Ramos (cell line): ENCODE results near the gene CRIP3.

Experiments
- in situ Hi-C: fragments of 300-500 bp; cut with MboI; formaldehyde crosslinking; loops from one replicate; pipeline ENCODE4 v1.14.3; 2022; ENCODE audit warnings: low sequenced_read_pairs; ENCODE audit not compliant: unreplicated experiment

CRIP3 gene

DNA sequence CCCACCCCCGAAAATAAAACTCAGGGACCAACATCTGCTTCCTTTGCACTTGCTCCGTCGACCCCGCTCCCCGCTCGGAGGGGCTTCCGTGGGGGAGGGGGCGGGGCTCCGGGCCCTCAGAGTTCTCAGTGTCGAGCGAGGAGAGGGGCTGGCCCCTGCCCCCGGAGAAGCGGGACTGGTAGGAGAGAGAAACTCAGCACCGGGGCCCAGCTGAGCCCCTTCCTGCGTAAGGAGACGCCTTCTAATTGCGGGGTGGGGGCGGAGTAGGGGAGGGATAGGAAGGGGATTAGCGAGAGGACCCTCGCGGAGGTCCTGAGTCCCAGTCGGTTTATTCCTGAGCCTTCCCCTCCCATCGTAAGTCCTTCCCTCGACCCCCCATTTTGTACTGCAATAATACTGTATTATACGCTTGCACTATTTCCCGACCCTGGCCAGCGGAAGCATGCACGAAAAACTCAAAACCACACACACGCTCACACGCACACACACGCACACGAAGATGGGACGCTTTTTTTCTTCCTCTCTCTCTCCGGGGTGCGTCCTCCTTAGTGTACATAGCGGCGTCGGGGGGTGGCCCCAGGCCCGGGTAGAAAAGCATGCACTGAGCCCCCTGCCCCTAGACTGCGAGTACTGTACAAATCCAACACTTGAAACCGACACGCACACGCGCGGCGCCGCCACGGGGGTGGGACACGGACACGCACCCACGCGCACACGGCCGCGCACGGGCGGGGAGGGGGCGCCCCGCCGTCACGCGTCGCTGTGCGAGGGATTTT, 32.6 kb downstream of the CRIP3 start:
- in situ Hi-C loops, result no loop called here

DNA sequence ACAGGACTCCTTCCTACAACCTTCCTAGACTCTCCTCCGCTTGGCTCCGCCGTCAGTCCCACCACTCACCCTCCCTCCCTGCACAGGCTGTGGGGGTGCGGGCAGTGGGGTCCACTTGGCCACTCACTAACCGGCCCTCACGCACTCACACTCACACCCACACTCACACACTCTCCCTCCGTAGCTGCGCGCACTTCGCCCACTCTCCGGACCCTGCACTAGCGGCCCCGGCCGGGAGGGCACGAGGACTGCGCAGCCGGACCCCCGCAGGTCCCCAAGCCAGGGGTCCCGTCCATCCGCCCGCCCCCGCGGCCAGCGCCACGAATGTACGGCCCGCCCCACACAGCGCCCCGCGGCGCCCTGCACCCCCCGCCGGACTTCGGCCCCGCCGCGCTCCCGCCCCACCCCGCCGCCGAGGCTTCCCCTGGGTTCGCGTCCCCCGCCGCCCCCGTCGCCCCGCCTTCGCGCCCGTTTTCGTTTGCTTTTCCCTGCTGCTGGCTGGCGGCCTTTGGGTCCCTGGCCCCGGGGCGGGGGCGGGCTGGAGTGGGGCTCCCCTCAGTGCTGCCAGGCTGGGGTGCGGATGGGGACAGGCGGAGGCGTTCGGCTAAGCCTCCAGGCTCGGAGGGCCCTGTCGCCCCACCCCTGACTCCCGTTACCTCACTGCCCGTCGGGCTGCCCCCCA, 33.6 kb downstream of the CRIP3 start:
- in situ Hi-C loops, result no loop called here

DNA sequence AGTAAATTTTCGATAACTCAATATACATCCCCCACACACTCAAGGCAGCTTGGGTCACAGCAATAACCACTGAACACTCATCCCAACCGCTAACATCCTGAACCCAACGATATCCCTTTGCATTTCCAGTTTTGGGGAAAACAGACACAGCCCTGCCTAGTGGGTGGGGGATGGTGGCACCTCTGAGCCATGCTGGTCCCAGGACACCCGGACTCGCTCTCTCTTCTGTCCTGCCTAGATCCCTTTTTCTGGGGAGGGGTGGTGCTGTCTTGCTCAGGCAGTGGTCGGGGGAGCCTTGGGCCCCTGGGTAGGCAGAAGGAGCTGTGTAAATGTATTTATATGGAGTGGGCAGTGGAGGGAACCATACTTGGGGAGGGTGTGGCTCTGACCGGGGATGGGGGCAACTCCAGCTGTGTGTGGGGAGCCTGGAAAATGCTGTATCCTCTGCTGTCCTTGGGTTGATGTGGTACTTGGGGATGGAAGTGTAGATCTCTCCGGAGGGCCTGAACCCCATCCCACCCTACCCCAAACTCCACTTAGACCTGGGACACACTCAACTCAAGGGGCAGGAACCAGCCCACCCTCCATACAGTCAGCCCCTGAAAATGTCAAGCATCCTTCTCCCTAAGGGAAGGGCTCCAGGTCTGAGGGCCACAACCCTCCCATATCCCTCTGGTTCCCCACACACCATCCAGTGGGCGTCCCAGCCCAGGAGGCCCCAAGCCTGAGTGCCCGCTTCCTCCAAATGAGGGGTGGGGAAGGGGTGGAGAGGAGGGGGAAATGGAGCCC, 34.3 kb downstream of the CRIP3 start:
- in situ Hi-C loops, result no loop called here

DNA sequence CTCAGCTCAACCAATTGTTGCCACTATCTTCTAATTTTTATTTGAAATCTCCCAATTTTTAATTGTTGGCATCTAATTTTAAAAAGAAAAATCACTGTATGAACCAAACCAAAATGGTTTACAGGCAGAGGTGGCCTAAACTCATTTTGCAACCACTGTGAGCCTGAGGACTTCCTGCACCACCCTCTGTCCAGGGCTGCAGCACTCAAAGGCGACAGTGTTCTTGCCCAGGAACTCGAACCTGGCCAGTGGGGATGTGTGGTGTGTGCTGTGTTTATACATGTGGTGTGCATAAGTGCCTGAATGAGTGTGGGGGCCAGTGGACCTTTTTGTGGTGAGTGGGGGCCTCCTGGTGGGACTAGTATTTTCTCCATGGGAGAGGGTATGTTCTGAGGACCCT, 34.9 kb downstream of the CRIP3 start:
- in situ Hi-C loops, result no loop called here

DNA sequence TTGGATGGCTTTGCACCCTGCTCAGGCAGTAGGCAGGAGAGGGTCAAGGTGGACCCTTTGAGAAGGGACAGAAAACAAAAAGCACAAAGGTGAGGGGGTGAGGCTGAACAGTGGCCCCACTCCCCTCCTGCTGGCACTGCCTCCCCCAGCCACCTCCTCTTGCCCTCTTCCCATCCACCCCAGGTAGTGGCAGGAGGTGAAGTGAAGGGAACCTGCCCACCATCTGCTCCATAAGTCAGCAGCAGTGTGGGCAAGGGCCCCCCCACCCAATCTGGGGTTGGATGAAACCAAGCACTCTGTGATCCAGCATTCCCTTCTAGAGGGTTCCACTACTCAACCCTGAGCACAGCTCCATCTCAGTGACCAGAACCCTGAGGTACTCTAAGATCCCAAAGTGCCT, 36.7 kb downstream of the CRIP3 start:
- in situ Hi-C loops, result no loop called here

DNA sequence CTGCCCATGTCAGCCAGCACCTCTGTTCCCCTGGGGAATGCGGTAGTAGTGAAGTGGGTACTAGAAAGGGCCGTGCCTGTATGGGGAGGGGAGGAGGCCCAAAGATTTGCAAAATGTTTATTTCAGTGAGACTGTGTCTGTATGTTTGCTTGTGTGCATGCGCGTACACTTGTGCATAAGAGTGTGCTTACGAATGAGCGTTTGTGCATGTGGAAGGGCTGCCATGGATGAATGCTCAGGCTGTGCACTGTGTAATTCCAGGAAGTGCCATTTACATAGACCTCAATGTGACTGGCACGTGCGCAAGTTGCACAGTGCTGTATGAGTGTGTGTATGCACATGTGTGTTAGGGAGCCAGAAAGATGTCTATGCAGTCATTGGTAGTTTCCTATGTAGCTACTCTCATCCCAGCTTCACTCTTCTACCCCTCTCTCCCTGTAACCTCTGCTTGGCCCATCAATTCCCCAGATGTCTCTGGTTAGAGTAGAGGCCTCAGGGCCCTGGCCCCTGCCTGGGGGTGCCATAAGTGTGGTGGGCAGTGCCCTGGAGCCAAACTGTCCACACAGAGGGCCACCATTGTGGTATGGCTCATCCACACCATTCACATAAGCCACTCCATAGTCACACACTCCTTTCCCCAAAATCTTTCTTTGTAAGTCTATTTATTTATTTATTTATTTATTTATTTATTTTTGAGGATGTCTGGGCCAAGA, 37.4 kb downstream of the CRIP3 start:
- in situ Hi-C loops, result no loop called here

DNA sequence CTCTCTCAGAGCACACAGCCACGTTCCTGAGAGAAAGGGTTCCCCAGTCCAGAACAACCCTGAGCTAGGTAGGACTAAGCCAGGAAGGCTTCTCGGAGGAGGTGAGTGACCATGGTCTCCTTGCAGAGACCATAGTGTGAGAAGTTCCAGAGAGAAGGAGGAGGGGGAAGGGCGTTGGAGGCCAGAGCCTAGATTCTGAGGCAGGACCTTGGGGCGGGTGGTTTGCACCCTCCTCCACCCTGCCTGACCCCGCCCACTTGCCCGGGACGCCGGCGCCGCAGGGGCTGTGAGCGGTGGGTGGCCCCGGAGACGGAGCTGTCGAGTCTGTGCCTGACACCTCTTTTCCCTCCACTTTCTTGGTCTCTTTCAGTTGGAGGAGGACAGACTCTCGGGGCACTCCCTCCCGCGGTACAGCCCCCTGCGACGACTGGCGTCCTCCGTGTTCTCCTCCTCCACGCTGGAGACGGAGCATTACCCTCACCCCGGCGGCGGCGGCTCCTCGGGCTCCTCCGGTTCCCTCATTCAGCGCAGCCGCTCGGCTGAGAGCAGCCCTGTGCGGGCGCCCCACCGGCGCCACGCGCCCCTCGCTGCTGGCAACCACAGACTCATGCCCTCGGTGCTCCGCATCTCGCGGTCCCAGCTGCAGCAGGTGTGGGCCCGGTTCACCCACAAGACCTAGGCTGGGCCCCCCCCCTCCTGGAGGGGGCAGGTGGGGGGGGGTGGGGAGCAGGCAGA, 39.2 kb downstream of the CRIP3 start:
- in situ Hi-C loops, result no loop called here

DNA sequence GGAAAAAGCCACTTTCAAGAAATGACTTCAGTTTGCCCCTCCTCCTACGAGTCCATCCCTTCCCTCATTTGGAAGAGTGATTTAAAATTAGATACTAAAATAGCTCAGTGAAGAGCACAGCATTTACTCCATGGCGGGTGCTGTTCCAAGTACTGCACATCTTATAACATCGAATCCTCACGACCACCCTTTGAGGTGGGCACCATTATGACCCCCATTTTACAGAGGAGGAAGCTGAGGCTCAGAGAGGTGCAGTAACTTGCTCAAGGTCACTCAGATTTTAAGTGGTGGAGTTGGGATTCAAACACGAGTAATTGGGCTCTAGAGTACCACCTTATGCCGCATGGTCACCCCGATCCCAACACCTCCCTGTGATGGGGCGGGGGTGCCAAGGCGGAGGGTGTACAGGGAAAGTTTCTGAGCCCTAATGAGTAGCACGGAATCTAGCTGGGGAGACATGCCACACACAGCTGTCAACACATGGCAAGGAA, 39.8 kb downstream of the CRIP3 start:
- in situ Hi-C loops, result no loop called here

DNA sequence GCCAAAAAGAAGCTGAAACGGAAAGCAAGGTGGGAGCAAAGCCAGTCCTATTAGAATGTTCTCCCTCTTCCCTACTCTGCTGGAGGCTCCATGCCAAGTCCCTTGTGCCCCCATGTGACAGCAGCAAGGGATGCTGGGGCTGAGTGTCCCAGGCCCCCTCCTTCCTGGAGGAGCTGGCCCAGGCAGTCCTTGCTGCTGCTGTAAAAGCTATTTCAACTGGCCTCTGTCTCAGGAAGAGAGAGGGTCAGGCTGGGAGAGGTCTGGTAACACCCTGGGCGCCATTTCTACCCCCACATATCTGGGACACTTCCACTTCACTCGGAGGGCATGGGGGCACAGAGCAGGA, 40.3 kb downstream of the CRIP3 start:
- in situ Hi-C loops, result no loop called here

DNA sequence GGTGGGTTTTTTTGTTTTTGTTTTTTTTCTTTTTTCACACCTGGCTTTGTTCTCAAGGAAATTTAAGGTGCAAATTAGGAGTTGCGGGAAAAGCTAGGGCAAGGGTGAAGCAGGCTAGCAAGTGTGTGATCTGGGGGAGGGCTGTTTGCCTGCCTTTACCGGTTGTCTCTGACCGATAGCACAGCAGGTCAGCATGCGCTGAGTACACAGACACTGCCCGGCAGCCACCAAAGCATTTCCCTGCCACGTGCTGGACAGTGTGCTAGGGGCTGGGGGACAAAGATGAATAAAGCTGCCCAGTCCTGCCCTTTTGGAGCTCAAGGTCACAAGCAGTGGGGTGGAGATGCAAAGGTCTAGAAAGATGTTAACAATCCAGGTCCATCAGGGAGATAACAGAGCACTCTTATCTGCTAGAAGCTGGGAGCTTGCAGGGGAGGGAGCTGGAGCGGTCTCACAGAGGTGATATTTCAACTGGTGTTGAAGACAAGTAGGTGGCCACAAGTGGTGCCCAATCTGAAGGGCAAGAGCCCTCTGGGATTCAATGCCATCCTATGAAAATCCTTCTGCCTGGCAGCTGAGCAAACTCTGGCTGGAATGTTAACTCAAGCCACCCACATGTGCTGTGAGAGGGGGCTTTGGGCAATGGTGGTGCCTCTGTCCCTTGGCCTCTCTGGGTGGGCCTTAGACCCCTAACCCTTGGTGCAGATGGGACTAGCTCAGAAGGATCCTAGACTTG, 40.8 kb downstream of the CRIP3 start:
- in situ Hi-C loops, result no loop called here

DNA sequence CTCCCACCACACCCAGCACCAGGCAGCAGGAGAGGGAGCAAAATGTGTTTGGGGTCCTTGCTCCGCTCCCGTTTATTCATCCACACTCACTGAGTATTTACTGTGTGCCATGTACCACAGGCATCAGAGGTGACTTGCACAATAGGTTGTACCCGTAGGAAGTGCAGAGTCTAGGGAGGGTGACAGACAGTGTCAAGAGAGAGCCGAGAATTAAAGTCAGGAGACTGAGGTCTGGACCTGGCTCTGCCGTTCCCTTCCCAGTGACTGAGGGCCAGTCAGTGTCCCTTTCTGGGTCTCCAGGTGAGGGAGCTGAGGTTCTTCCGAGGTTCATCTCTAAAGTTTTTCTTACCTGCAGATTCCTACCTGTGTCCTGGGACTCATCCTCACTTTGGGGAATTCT, 43.1 kb downstream of the CRIP3 start:
- in situ Hi-C loops, result no loop called here

DNA sequence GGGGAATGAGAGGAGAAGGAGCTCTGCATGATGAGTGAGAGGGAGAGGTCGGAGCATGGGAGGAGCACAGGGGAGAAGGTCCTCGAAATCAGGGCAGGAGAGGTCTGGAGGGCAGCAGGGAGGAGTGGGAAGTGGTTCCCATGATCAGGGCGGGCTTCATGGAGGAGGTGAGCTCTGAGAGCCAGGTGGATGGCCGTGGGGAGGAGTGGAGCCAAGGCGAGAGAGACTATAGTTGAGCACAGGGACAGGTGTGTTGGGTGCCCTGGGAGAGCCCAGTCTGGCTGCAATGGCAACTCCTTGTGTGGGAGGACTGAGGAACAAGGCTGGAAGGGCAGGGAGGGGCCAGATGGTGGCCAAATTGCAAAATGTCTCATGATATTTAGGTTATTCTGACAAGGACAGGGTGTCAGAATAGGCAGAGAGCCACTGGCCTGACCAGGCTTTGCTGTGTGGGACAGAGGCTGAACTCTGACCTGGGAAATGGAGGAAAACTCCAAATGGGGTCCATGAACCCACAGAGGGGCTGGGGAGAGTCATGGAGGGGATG, 44.0 kb downstream of the CRIP3 start:
- in situ Hi-C loops, result loop anchor here (5.0 kb wide), 1 partner anchor 238 kb away; no protein-coding TSS in a partner anchor

DNA sequence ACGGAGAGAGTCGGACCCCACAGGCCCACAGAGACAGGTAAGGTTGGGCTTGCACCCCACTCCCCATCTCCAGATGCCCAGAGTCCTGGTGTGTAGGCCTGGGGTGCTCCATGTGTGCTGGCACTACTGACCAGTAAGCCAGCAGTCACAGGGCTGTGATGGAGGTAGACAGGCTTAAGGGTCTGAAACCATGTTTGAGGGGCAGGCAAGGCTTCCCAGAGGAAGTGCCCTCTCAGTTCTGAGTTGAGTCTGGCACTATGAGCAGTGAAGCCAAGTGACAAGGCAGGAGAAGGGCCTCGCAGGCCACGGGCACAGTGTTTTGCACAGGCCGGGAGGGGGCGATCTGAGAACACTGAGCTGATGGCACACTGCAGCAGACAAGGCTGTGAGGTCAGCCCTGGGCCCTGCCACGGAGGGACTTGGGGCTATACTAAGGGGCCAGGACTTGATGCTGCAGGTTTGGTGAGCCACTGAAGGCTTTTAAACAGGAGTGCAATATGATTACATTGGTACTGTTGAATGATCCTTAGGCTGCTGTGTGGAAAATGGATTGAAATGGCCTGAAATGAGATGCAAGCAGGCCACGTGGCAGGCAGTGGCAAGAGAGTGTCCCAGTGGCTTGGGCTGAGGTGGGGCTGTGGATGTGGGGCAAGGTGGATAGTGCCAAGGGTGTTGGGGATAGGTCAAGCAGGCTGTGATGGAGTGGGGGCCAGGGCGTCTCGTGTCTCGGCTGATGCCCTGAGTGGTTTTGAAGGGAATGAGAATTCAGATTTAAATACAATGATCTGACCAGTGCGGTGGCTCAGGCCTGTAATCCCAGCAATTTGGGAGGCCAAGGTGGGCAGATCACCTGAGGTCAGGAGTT, 45.1 kb downstream of the CRIP3 start:
- in situ Hi-C loops, result loop anchor here (5.0 kb wide), 1 partner anchor 239 kb away; no protein-coding TSS in a partner anchor

DNA sequence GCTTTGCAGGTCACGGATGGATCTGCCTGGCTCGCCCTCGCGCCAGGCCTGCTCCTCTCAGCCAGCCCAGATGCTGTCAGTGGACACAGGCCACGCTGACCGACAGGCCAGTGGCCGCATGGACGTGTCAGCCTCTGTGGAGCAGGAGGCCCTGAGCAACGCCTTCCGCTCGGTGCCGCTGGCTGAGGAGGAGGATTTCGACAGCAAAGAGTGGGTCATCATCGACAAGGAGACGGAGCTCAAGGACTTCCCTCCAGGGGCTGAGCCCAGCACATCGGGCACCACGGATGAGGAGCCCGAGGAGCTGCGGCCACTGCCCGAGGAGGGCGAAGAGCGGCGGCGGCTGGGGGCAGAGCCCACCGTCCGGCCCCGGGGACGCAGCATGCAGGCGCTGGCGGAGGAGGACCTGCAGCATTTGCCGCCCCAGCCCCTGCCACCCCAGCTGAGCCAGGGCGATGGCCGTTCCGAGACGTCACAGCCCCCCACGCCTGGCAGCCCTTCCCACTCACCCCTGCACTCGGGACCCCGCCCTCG, 45.8 kb downstream of the CRIP3 start:
- in situ Hi-C loops, result loop anchor here (5.0 kb wide), 1 partner anchor 239 kb away; no protein-coding TSS in a partner anchor

DNA sequence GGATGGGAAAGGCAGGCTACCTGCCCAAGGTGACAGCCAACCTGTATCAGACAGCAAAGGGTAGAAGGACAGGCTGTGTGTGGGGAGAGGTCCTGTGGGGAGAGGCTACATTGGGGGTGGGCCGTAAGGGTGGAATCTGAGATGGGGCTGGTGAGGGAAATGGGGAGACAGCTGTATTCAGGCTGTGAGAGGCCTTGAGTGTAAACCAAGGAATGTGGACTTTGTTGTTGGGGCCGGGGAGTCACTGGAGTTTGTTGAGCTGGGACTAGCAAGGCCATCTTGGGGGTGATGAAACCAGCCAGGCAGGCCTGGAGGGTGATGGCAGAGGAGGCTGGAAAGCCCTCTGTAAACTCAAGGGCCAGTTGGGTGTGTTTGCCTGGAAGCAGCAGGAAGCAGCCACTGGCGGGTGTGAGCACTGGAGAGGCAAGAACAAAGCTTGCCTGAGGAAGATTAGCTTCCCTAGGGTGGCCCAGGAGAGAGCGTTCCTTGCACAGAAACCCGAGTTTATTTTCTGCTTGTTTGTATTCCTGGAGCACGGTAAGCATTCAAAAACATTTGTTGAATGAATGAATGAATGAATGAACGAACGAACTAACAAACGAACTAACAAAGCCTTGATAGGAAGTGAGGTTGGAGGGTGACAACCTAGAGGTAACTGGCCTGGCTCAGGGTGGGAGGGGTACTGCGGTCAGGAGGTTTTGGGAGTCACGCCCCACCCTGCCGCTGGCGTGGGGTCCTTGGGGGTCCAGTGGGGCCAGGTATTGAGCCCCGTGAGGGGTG, 46.4 kb downstream of the CRIP3 start:
- in situ Hi-C loops, result loop anchor here (5.0 kb wide), 1 partner anchor 240 kb away; no protein-coding TSS in a partner anchor

DNA sequence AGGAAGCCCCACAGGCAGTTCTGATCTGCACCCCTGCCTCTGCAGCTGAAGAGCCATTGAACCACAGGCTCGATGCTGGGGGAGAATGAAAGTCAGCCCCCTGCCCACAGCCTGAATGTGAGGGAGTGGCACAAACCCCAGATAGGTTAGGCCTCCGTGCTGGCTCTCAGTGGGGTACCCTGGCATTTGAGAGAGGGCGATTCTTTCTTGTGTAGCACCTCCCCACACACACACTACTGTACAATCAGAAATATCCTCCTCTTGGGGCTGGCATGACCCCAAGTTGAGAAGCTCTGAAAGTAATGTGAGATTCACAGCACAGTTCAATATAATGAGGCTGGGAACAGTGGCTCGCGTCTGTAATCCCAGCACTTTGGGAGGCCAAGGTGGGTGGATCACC, 47.4 kb downstream of the CRIP3 start:
- in situ Hi-C loops, result loop anchor here (5.0 kb wide), 1 partner anchor 241 kb away; no protein-coding TSS in a partner anchor

DNA sequence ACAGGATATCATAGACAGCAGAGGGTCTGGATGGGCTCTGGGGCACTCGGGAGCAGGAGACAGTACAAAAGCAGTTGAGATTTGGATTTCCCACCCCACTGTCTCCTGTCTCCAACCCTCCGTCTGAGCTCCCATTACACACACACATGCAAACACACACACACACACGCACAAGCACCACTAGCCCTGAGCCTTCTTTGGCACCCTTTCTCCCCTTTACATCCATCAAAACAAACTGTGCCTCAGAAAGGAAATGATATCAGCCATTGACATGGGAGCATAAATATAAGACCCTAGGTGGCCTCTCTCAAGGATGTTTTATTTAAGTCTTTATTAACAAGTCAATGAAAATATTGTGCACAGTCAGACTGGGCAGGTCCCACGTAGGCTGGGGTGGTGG, 47.8 kb downstream of the CRIP3 start:
- in situ Hi-C loops, result loop anchor here (5.0 kb wide), 1 partner anchor 242 kb away; no protein-coding TSS in a partner anchor
